ENCODE results near the gene USP10.

Gene USP10

GRCh38 chr16:84789431-84789830 is 89.6 kb downstream of the USP10 start:
- no peak for TF ChIP-seq CTCF (IDR thresholded peaks at IDR 0.05; ENCODE audit: extremely low read depth, missing control alignments)
- no peak for DNase-seq (ENCODE audit: low spot score)

GRCh38 chr16:84790301-84790700 is 90.5 kb downstream of the USP10 start:
- DNase-seq (ENCODE audit: low spot score) = no peak
- no peak for TF ChIP-seq CTCF (IDR thresholded peaks at IDR 0.05; ENCODE audit: extremely low read depth, missing control alignments)

GRCh38 chr16:84791088-84791487 is 91.3 kb downstream of the USP10 start:
- no peak for TF ChIP-seq CTCF (IDR thresholded peaks at IDR 0.05; ENCODE audit: extremely low read depth, missing control alignments)

GRCh38 chr16:84791501-84791900 is 91.7 kb downstream of the USP10 start:
- TF ChIP-seq CTCF (IDR thresholded peaks at IDR 0.05; ENCODE audit: extremely low read depth, missing control alignments) = no peak
- DNase-seq (ENCODE audit: low spot score) = no peak

More at GRCh38 chr16:84791088-84791487, 91.3 kb downstream of the USP10 start:
- no peak for DNase-seq (ENCODE audit: low spot score)

- DNase-seq (ENCODE audit: low spot score) = no peak
- TF ChIP-seq CTCF (IDR thresholded peaks at IDR 0.05; ENCODE audit: extremely low read depth, missing control alignments) = no peak
Observed at GRCh38 chr16:84794186-84794585, 94.4 kb downstream of the USP10 start.

- TF ChIP-seq CTCF (IDR thresholded peaks at IDR 0.05; ENCODE audit: extremely low read depth, missing control alignments) = no peak
- no peak for DNase-seq (ENCODE audit: low spot score)
Observed at GRCh38 chr16:84794626-84795025, 94.8 kb downstream of the USP10 start.

GRCh38 chr16:84795329-84796053 is 95.7 kb downstream of the USP10 start:
- TF ChIP-seq CTCF (IDR thresholded peaks at IDR 0.05; ENCODE audit: extremely low read depth, missing control alignments) = no peak
- DNase-seq (ENCODE audit: low spot score) = no peak

All from GM20000 (cell line).